ACC112 (cell line): ENCODE data around the gene PCSK1N.

ENCODE experiments used
- H2AFZ ChIP-seq: fragments of 200-600 bp; sonication (generic); one replicate; pipeline ENCODE4 v1.6.0; 2017; ENCODE audit warnings: antibody characterized with exemption, low read length; ENCODE audit not compliant: unreplicated experiment
- H3K27ac ChIP-seq: fragments of 200-600 bp; sonication (generic); 2 replicates; pipeline ENCODE4 v1.5.1; 2014; ENCODE audit warnings: low read depth, mild to moderate bottlenecking, antibody characterized with exemption, low read length, moderate library complexity
- H3K27me3 ChIP-seq: fragments of 200-600 bp; sonication (generic); 2 replicates; pipeline ENCODE4 v1.6.1; 2014; ENCODE audit warnings: mild to moderate bottlenecking, antibody characterized with exemption, low read length, moderate library complexity, mixed read lengths; ENCODE audit not compliant: insufficient read depth
- H3K36me3 ChIP-seq: fragments of 200-600 bp; sonication (generic); 2 replicates; pipeline ENCODE4 v1.6.1; 2016; ENCODE audit warnings: mild to moderate bottlenecking, antibody characterized with exemption, low read length, moderate library complexity, mixed read lengths; ENCODE audit not compliant: insufficient read depth
- H3K4me1 ChIP-seq: fragments of 200-600 bp; sonication (generic); one replicate; pipeline ENCODE4 v1.6.1; 2016; ENCODE audit warnings: low read length, mixed read lengths; ENCODE audit not compliant: insufficient read depth, unreplicated experiment, control insufficient read depth
- H3K4me3 ChIP-seq: fragments of 200-600 bp; sonication (generic); 2 replicates; pipeline ENCODE4 v1.5.1; 2014; ENCODE audit warnings: mild to moderate bottlenecking, low read depth, low read length
- H3K79me2 ChIP-seq: fragments of 200-600 bp; sonication (generic); one replicate; pipeline ENCODE4 v1.6.0; 2016; ENCODE audit warnings: low read length; ENCODE audit not compliant: control insufficient read depth, unreplicated experiment, insufficient read depth

Gene PCSK1N

GRCh38 chrX:48781705-48782104, 53.7 kb downstream of the PCSK1N start:
- Histone ChIP-seq H2AFZ (no peak overlapping the region), H3K4me3 (no peak overlapping the region), H3K79me2 (no peaks in the 10 kb centered on the region), H3K27me3 (peaks cover 31% of the 10 kb centered on the region; the same call in 1 of the 2 replicates), H3K4me1 (no peaks in the 10 kb centered on the region), H3K36me3 (no peaks in the 10 kb centered on the region), H3K27ac (no peak overlapping the region)
